Heart left ventricle (tissue), 13 donors: ENCODE results near the gene PISD.

Experiments used
- POLR2A ChIP-seq, 2 donors: fragments of 450-650 bp; IDR thresholded peaks; one replicate each; pipeline ENCODE4 v1.6.1; 2017; ENCODE audit warnings: antibody characterized with exemption in 2 of 2, mild to moderate bottlenecking in 2 of 2, moderate library complexity in 2 of 2
- TF ChIP-seq, protein P1 (sequence below), 12 donors: fragments of 200-600 bp; sonication (generic) in 4 of 12; IDR thresholded peaks; one replicate each; pipeline versions ENCODE4 v1.5.0 to v1.8.0; 2018 to 2022; ENCODE audit warnings: antibody characterized with exemption in 12 of 12, mild to moderate bottlenecking in 5 of 12
- donor health status: ischemic (EF 13 %, LVEDD 7.1; RV severe dilation, severe dysfunction).
- donor health status: DM: no; HTN: yes; CAD: no.
- donor health status: DM: no; HTN: no; CAD: no.
- donor health status: ischemic (EF 25% LVEDD 6.9; RV normal size, moderate dysfunction).
- donor health status: ischemic (EF 25% LVEDD 5.7; RV mildly dilated, moderate dysfunction).
- donor health status: ischemic (EF 35%, LVEDD 5.7; RV mildly dilated, moderate dysfunction).
- donor health status: nonischemic (EF 11% LVEDD 7.7; RV severe dilation, severe dysfunction).
- donor health status: DM: yes; HTN: yes; CAD: no.
- donor health status: PGD.
- donor health status: ischemic (EF 29% LVEDD 5.4; RV normal size, mild dysfunction).
- donor health status: nonischemic (EF 23%, LVEDD 6.1; RV moderate dilation, normal function).

DNA sequence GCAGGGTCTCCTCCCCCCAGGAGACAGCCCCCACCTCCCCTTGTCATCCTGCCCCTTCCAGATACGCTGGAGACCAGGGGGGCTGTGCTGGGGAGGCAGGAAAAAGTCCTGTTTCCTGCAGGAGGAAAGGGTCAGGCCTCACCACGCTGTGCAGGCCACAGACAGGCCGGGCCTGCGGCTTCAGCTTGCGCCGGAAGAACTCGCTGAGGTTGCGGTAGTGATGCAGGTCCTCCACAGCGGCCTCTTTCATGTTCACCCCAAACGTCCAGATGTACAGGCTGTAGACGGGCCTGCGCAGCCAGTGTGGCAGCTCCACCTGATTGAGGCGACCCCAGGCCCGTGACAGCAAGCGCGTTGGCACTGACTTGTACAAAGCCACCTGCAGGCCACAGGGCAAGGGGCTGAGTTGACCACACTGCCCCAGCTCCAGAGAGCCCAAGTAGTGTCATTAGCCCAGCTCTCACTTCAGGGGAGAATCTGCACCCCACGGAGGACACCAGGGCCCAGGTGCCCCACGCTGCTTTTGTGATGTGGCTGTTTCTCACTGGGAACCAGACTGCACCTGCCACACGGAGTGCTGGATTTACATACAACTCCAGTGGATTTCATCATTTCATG is 40.4 kb downstream of the PISD start:
- TF ChIP-seq, protein P1, sequence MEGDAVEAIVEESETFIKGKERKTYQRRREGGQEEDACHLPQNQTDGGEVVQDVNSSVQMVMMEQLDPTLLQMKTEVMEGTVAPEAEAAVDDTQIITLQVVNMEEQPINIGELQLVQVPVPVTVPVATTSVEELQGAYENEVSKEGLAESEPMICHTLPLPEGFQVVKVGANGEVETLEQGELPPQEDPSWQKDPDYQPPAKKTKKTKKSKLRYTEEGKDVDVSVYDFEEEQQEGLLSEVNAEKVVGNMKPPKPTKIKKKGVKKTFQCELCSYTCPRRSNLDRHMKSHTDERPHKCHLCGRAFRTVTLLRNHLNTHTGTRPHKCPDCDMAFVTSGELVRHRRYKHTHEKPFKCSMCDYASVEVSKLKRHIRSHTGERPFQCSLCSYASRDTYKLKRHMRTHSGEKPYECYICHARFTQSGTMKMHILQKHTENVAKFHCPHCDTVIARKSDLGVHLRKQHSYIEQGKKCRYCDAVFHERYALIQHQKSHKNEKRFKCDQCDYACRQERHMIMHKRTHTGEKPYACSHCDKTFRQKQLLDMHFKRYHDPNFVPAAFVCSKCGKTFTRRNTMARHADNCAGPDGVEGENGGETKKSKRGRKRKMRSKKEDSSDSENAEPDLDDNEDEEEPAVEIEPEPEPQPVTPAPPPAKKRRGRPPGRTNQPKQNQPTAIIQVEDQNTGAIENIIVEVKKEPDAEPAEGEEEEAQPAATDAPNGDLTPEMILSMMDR (IDR thresholded peaks at IDR 0.05), result no peak
- TF ChIP-seq POLR2A (IDR thresholded peaks at IDR 0.05), result no peak
